Neuronal stem cell (in vitro differentiated cells): ENCODE results near the gene SLC9A6.

Source experiments
- DNase-seq: peaks from one replicate; pipeline ENCODE4 v3.0.0-alpha.2; 2013; ENCODE audit warnings: low spot score
- H2AFZ ChIP-seq: one replicate; pipeline ENCODE4 v1.6.1; 2013; ENCODE audit warnings: mild to moderate bottlenecking, low read length, inconsistent platforms
- H2AK5ac ChIP-seq: 2 replicates; pipeline ENCODE4 v1.6.1; 2013; ENCODE audit warnings: low read depth, mild to moderate bottlenecking, inconsistent platforms, low read length, moderate library complexity, mixed read lengths
- H2BK120ac ChIP-seq: 2 replicates; pipeline ENCODE4 v1.6.1; 2013; ENCODE audit warnings: low read depth, mild to moderate bottlenecking, inconsistent platforms, low read length, moderate library complexity, mixed read lengths
- H2BK12ac ChIP-seq: one replicate; pipeline ENCODE4 v1.6.1; 2013; ENCODE audit warnings: low read length, inconsistent platforms
- H2BK15ac ChIP-seq: 2 replicates; pipeline ENCODE4 v1.6.1; 2013; ENCODE audit warnings: mild to moderate bottlenecking, low read length, inconsistent platforms, mixed read lengths
- H2BK5ac ChIP-seq: one replicate; pipeline ENCODE4 v1.6.1; 2013; ENCODE audit warnings: inconsistent platforms, mild to moderate bottlenecking, low read length, moderate library complexity
- H3K14ac ChIP-seq: one replicate; pipeline ENCODE4 v1.6.1; 2013; ENCODE audit warnings: low read length, inconsistent platforms
- H3K18ac ChIP-seq: 2 replicates; pipeline ENCODE4 v1.6.1; 2013; ENCODE audit warnings: low read length, inconsistent platforms
- H3K23ac ChIP-seq: 2 replicates; pipeline ENCODE4 v1.6.1; 2013; ENCODE audit warnings: low read depth, mild to moderate bottlenecking, mixed read lengths, low read length, inconsistent platforms; ENCODE audit not compliant: poor library complexity
- H3K27ac ChIP-seq: replicated peaks from 3 replicates; pipeline ENCODE4 v1.5.1; 2013; ENCODE audit warnings: low read length, inconsistent platforms
- H3K27me3 ChIP-seq, 3 experiments: 2 replicates each; pipeline ENCODE4 v1.6.1; 2013; ENCODE audit warnings: low read length in 3 of 3, mild to moderate bottlenecking in 2 of 3, inconsistent platforms in 1 of 3, low read depth in 1 of 3, mixed read lengths in 1 of 3, moderate library complexity in 1 of 3; ENCODE audit not compliant: control insufficient read depth in 3 of 3, insufficient read depth in 3 of 3
- H3K36me3 ChIP-seq, 2 donors: replicated peaks in 1 of 2; 2 replicates each; pipeline ENCODE4 v1.6.1; 2013; ENCODE audit warnings: low read length in 2 of 2; ENCODE audit not compliant: control insufficient read depth in 2 of 2, insufficient read depth in 2 of 2
- H3K4ac ChIP-seq: 2 replicates; pipeline ENCODE4 v1.6.1; 2013; ENCODE audit warnings: inconsistent platforms, mild to moderate bottlenecking, low read length, moderate library complexity
- H3K4me1 ChIP-seq, 2 donors: 1 replicate in 1 of 2; 2 replicates in 1 of 2; pipeline ENCODE4 v1.6.1; 2013; ENCODE audit warnings: low read length in 2 of 2, low read depth in 1 of 2; ENCODE audit not compliant: control insufficient read depth in 2 of 2, insufficient read depth in 1 of 2
- H3K4me2 ChIP-seq: one replicate; pipeline ENCODE4 v1.6.1; 2013; ENCODE audit warnings: mild to moderate bottlenecking, low read length, inconsistent platforms; ENCODE audit not compliant: insufficient read depth, poor library complexity, severe bottlenecking
- H3K4me3 ChIP-seq, 2 donors: 2 replicates each; pipeline ENCODE4 v1.5.1; 2013; ENCODE audit warnings: low read length in 2 of 2, mild to moderate bottlenecking in 2 of 2, inconsistent platforms in 1 of 2, moderate library complexity in 1 of 2
- H3K79me1 ChIP-seq: one replicate; pipeline ENCODE4 v1.6.1; 2013; ENCODE audit warnings: low read depth, mild to moderate bottlenecking, inconsistent platforms, low read length, moderate library complexity
- H3K9ac ChIP-seq: one replicate; pipeline ENCODE4 v1.6.1; 2013; ENCODE audit warnings: mild to moderate bottlenecking, low read depth, low read length, inconsistent platforms; ENCODE audit not compliant: poor library complexity
- H3K9me3 ChIP-seq, 2 donors: replicated peaks in 1 of 2; 2 replicates each; pipeline versions ENCODE3 to v1.6.1; 2013; ENCODE audit warnings: low read length in 2 of 2, mild to moderate bottlenecking in 2 of 2, inconsistent platforms in 1 of 2, low read depth in 1 of 2, mixed read lengths in 1 of 2, moderate library complexity in 1 of 2; ENCODE audit not compliant: control insufficient read depth in 2 of 2, insufficient read depth in 1 of 2
- H4K8ac ChIP-seq: one replicate; pipeline ENCODE4 v1.6.1; 2013; ENCODE audit warnings: low read depth, mild to moderate bottlenecking, inconsistent platforms, low read length, moderate library complexity
- H4K91ac ChIP-seq: one replicate; pipeline ENCODE4 v1.6.1; 2013; ENCODE audit warnings: low read length, low read depth, mild to moderate bottlenecking, inconsistent platforms; ENCODE audit not compliant: poor library complexity
- WGBS, 2 donors: extraction: QIAGEN DNeasy Blood & Tissue Kit; methylation state at CpG; one replicate each; pipeline ENCODE4 v1.1.7; 2013; ENCODE audit warnings: missing lambda C conversion rate in 2 of 2, mixed read lengths in 1 of 2; ENCODE audit not compliant: insufficient read length in 2 of 2, insufficient replicate concordance in 1 of 2; ENCODE audit errors: extremely low coverage in 2 of 2; 5-methylcytosine and 5-hydroxymethylcytosine counted together

The SLC9A6 gene

GRCh38 chrX:136031626-136032025 is 46.4 kb downstream of the SLC9A6 start:
- H3K9ac ChIP-seq, result no peak overlapping the region
- H3K27ac ChIP-seq, result no peak overlapping the region
- peaks cover 0 to 3% (median 0%) of the 10 kb centered on the region in 3 experiments for H3K27me3 ChIP-seq
- no peak overlapping the region for H2BK5ac ChIP-seq
- no peak overlapping the region for H2AFZ ChIP-seq
- DNase-seq, result no peak
- H3K4me1 ChIP-seq, result no peaks in the 10 kb centered on the region
- no peak overlapping the region for H3K4me3 ChIP-seq
- H3K36me3 ChIP-seq, result peaks cover 2 to 5% of the 10 kb centered on the region in 2 donors
- no peak overlapping the region for H3K4me2 ChIP-seq
- no peaks in the 10 kb centered on the region for H3K9me3 ChIP-seq
- no CpG with 5 or more reads among the region's 5 CpGs for WGBS, 2 donors
- no peak overlapping the region for H2AK5ac ChIP-seq
- no peak overlapping the region for H4K8ac ChIP-seq
- H4K91ac ChIP-seq, result no peak overlapping the region
- no peak overlapping the region for H3K14ac ChIP-seq
- H2BK12ac ChIP-seq, result no peak overlapping the region
- H3K4ac ChIP-seq, result no peak overlapping the region
- no peaks in the 10 kb centered on the region for H3K79me1 ChIP-seq
- H2BK15ac ChIP-seq, result no peak overlapping the region
- H3K23ac ChIP-seq, result no peak overlapping the region
- no peak overlapping the region for H3K18ac ChIP-seq
- no peak overlapping the region for H2BK120ac ChIP-seq

GRCh38 chrX:136032370-136032769 is 47.1 kb downstream of the SLC9A6 start:
- Histone ChIP-seq H2AK5ac (no peak overlapping the region), H2BK120ac (no peak overlapping the region), H3K23ac (no peak overlapping the region), H3K27ac (no peak overlapping the region), H3K9me3 (no peaks in the 10 kb centered on the region), H2AFZ (no peak overlapping the region), H3K4me2 (no peak overlapping the region), H3K4me3 (no peak overlapping the region), H2BK12ac (no peak overlapping the region), H3K27me3 (peaks cover 0 to 3% (median 0%) of the 10 kb centered on the region in 3 experiments), H4K8ac (no peak overlapping the region), H3K4me1 (no peaks in the 10 kb centered on the region), H3K36me3 (peaks cover 2 to 5% of the 10 kb centered on the region in 2 donors), H2BK15ac (no peak overlapping the region), H3K18ac (no peak overlapping the region), H3K9ac (no peak overlapping the region), H2BK5ac (no peak overlapping the region), H3K14ac (no peak overlapping the region), H3K4ac (no peak overlapping the region), H4K91ac (no peak overlapping the region), H3K79me1 (no peaks in the 10 kb centered on the region)
- WGBS, 2 donors, result no CpG with 5 or more reads among the region's 4 CpGs
- DNase-seq, result no peak

- no peak overlapping the region for H3K14ac ChIP-seq
- no peak overlapping the region for H2AK5ac ChIP-seq
- no peak overlapping the region for H3K27ac ChIP-seq
- no peak overlapping the region for H3K9ac ChIP-seq
- H3K23ac ChIP-seq, result no peak overlapping the region
- no peaks in the 10 kb centered on the region for H3K79me1 ChIP-seq
- no peak overlapping the region for H2BK120ac ChIP-seq
- H3K4me3 ChIP-seq, result no peak overlapping the region
- WGBS, 2 donors, result no CpG with 5 or more reads among the region's 1 CpG
- no peak overlapping the region for H2BK15ac ChIP-seq
- no peaks in the 10 kb centered on the region for H3K9me3 ChIP-seq
- H4K8ac ChIP-seq, result no peak overlapping the region
- no peak overlapping the region for H2AFZ ChIP-seq
- DNase-seq, result no peak
- no peak overlapping the region for H3K4me2 ChIP-seq
- no peak overlapping the region for H2BK12ac ChIP-seq
- H3K27me3 ChIP-seq, result peaks cover 0 to 3% (median 0%) of the 10 kb centered on the region in 3 experiments
- H3K36me3 ChIP-seq, result peaks cover 2 to 5% of the 10 kb centered on the region in 2 donors
- no peak overlapping the region for H3K4ac ChIP-seq
- H3K4me1 ChIP-seq, result no peaks in the 10 kb centered on the region
- no peak overlapping the region for H4K91ac ChIP-seq
- H2BK5ac ChIP-seq, result no peak overlapping the region
- H3K18ac ChIP-seq, result no peak overlapping the region
Observed at GRCh38 chrX:136034668-136035067, 49.4 kb downstream of the SLC9A6 start.

GRCh38 chrX:136035663-136036062 is 50.4 kb downstream of the SLC9A6 start:
- Histone ChIP-seq H2AK5ac (no peak overlapping the region), H4K91ac (no peak overlapping the region), H2BK5ac (no peak overlapping the region), H3K4me2 (no peak overlapping the region), H2BK120ac (no peak overlapping the region), H2AFZ (no peak overlapping the region), H3K79me1 (no peaks in the 10 kb centered on the region), H3K36me3 (peaks cover 0 to 5% of the 10 kb centered on the region in 2 donors), H3K23ac (no peak overlapping the region), H3K14ac (no peak overlapping the region), H2BK12ac (no peak overlapping the region), H3K18ac (no peak overlapping the region), H3K9ac (no peak overlapping the region), H2BK15ac (no peak overlapping the region), H3K4me3 (no peak overlapping the region), H3K27ac (no peak overlapping the region), H3K4me1 (no peaks in the 10 kb centered on the region), H3K9me3 (no peaks in the 10 kb centered on the region), H3K4ac (no peak overlapping the region), H3K27me3 (peaks cover 0 to 5% (median 0%) of the 10 kb centered on the region in 3 experiments), H4K8ac (no peak overlapping the region)
- no peak for DNase-seq
- no CpG with 5 or more reads among the region's 1 CpG for WGBS, 2 donors
